Renal cortex interstitium (tissue), 3 donors: Measurements from ENCODE around the gene BCO2. TPM values are rescaled to one million over a fixed set of nuclear protein-coding genes. Genes with fewer than 3 reads are reported as not detected.

Experiments used
- polyA plus RNA-seq, 3 donors: library from polyadenylated mRNA; unstranded; fragments of 120-200 nt; gene quantifications; one replicate each; pipeline ENCODE4 v1.2.1, GENCODE V29; 2013; ENCODE audit not compliant: insufficient read length in 3 of 3

The BCO2 gene
- polyA plus RNA-seq, 3 donors = 3.1 to 6.3 (median 3.5) TPM

Other genes with a start within 250 kb of the BCO2 start
- 10 to 100 TPM; 18.5 to 21.4 (median 20.8) TPM for gene DIXDC1, start 238.2 kb upstream of the BCO2 start, polyA plus RNA-seq
- 10 to 100 TPM; 47.1 to 51.2 (median 47.7) TPM for gene DLAT, start 150.1 kb upstream of the BCO2 start, polyA plus RNA-seq
- gene PIH1D2, start 101.5 kb upstream of the BCO2 start, polyA plus RNA-seq = 10 to 100 TPM in 2 of 3 donors, 1 to 10 TPM in 1; 7.4 to 11.7 (median 11.2) TPM
- gene NKAPD1, start 101.2 kb upstream of the BCO2 start, polyA plus RNA-seq = 10 to 100 TPM; 49.9 to 60.1 (median 50.2) TPM
- gene TIMM8B, start 88.8 kb upstream of the BCO2 start, polyA plus RNA-seq = 10 to 100 TPM; 61.5 to 78.8 (median 75.1) TPM
- 100 to 1,000 TPM; 181 to 185 (median 182) TPM for gene SDHD, start 88.6 kb upstream of the BCO2 start, polyA plus RNA-seq
- gene IL18, start 11.4 kb upstream of the BCO2 start, polyA plus RNA-seq = 10 to 100 TPM in 1 of 3 donors, 1 to 10 TPM in 2; 5.3 to 12.5 (median 8.3) TPM
- gene TEX12, start 8.1 kb upstream of the BCO2 start, polyA plus RNA-seq = under 1 TPM in 2 of 3 donors, not detected in 1; 0.21 to 0.28 TPM
- 10 to 100 TPM; 46.6 to 63.6 (median 53.1) TPM for gene PTS, start 50.9 kb downstream of the BCO2 start, polyA plus RNA-seq
- under 1 TPM in 1 of 3 donors, not detected in 2; 0.20 TPM for gene PLET1, start 85.3 kb downstream of the BCO2 start, polyA plus RNA-seq